B cell (primary cell): ENCODE measurements around the gene C11orf86.
"Not testable (repeated sequence)": the region's sequence is repeated elsewhere in the genome, so short reads cannot be mapped to it uniquely, and the experiment has no call there.

Experiments
- EZH2 ChIP-seq: IDR thresholded peaks from 2 replicates; pipeline ENCODE4 v1.6.1; 2012; ENCODE audit warnings: borderline replicate concordance, low read depth, mild to moderate bottlenecking, moderate library complexity, low read length; ENCODE audit not compliant: insufficient read depth, poor library complexity, severe bottlenecking
- TF ChIP-seq, protein P1 (sequence below): fragments of 200-600 bp; IDR thresholded peaks from one replicate; pipeline ENCODE4 v1.8.0; 2022; ENCODE audit warnings: antibody characterized with exemption, mild to moderate bottlenecking

DNA sequence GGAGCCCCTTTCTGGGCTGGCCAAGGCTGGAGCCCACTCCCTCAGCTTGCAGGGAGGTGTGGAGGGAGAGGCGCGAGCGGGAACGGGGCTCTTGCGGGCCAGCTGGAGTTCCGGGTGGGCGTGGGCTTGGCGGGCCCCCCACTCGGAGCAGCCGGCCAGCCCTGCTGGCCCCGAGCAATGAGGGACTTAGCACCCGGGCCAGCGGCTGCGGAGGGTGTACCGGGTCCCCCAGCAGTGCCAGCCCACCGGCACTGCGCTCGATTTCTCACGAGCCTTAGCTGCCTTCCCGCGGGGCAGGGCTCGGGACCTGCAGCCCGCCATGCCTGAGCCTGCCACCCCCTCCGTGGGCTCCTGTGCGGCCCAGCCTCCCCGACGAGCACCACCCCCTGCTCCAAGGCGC lies 13.6 kb downstream of the C11orf86 start:
- TF ChIP-seq, protein P1, sequence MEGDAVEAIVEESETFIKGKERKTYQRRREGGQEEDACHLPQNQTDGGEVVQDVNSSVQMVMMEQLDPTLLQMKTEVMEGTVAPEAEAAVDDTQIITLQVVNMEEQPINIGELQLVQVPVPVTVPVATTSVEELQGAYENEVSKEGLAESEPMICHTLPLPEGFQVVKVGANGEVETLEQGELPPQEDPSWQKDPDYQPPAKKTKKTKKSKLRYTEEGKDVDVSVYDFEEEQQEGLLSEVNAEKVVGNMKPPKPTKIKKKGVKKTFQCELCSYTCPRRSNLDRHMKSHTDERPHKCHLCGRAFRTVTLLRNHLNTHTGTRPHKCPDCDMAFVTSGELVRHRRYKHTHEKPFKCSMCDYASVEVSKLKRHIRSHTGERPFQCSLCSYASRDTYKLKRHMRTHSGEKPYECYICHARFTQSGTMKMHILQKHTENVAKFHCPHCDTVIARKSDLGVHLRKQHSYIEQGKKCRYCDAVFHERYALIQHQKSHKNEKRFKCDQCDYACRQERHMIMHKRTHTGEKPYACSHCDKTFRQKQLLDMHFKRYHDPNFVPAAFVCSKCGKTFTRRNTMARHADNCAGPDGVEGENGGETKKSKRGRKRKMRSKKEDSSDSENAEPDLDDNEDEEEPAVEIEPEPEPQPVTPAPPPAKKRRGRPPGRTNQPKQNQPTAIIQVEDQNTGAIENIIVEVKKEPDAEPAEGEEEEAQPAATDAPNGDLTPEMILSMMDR = not testable (repeated sequence)
- TF ChIP-seq EZH2 = not testable (repeated sequence)
